Measurements from ENCODE around the gene LPCAT2.

Gene LPCAT2

GRCh38 chr16:55482056-55482455 lies 26.8 kb upstream of the LPCAT2 start:
- Histone ChIP-seq H3K79me2 (ENCODE audit: insufficient read depth, low read depth) (no peaks in the 10 kb centered on the region), H3K27me3 (ENCODE audit: insufficient read depth, low read depth) (no peaks in the 10 kb centered on the region), H3K27ac (no peak overlapping the region), H2AFZ (ENCODE audit: low read depth) (no peak overlapping the region), H3K36me3 (ENCODE audit: insufficient read depth) (no peaks in the 10 kb centered on the region), H4K20me1 (ENCODE audit: insufficient read depth) (no peaks in the 10 kb centered on the region), H3K4me3 (IDR thresholded peaks at IDR 0.05; ENCODE audit: insufficient read depth, low read depth, low read length) (no peak overlapping the region), H3K4me2 (no peak overlapping the region), H3K9ac (no peak overlapping the region), H3K4me1 (ENCODE audit: low read depth, poor library complexity, severe bottlenecking) (no peaks in the 10 kb centered on the region)
- TF ChIP-seq, protein P1, sequence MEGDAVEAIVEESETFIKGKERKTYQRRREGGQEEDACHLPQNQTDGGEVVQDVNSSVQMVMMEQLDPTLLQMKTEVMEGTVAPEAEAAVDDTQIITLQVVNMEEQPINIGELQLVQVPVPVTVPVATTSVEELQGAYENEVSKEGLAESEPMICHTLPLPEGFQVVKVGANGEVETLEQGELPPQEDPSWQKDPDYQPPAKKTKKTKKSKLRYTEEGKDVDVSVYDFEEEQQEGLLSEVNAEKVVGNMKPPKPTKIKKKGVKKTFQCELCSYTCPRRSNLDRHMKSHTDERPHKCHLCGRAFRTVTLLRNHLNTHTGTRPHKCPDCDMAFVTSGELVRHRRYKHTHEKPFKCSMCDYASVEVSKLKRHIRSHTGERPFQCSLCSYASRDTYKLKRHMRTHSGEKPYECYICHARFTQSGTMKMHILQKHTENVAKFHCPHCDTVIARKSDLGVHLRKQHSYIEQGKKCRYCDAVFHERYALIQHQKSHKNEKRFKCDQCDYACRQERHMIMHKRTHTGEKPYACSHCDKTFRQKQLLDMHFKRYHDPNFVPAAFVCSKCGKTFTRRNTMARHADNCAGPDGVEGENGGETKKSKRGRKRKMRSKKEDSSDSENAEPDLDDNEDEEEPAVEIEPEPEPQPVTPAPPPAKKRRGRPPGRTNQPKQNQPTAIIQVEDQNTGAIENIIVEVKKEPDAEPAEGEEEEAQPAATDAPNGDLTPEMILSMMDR (conservative IDR thresholded peaks at IDR 0.05; ENCODE audit: low read depth, low read length), result no peak

GRCh38 chr16:55487048-55487803 lies 21.6 kb upstream of the LPCAT2 start:
- no peak overlapping the region for H3K27ac ChIP-seq
- TF ChIP-seq, protein P1 (conservative IDR thresholded peaks at IDR 0.05; ENCODE audit: low read depth, low read length), result no peak
- no peaks in the 10 kb centered on the region for H4K20me1 ChIP-seq (ENCODE audit: insufficient read depth)
- H3K4me1 ChIP-seq (ENCODE audit: low read depth, poor library complexity, severe bottlenecking), result no peaks in the 10 kb centered on the region
- H3K4me2 ChIP-seq, result no peak overlapping the region
- no peak overlapping the region for H3K9ac ChIP-seq
- no peaks in the 10 kb centered on the region for H3K79me2 ChIP-seq (ENCODE audit: insufficient read depth, low read depth)
- H3K4me3 ChIP-seq (IDR thresholded peaks at IDR 0.05; ENCODE audit: insufficient read depth, low read depth, low read length), result no peak overlapping the region
- H2AFZ ChIP-seq (ENCODE audit: low read depth), result no peak overlapping the region
- no peaks in the 10 kb centered on the region for H3K27me3 ChIP-seq (ENCODE audit: insufficient read depth, low read depth)
- H3K36me3 ChIP-seq (ENCODE audit: insufficient read depth), result no peaks in the 10 kb centered on the region

DNA sequence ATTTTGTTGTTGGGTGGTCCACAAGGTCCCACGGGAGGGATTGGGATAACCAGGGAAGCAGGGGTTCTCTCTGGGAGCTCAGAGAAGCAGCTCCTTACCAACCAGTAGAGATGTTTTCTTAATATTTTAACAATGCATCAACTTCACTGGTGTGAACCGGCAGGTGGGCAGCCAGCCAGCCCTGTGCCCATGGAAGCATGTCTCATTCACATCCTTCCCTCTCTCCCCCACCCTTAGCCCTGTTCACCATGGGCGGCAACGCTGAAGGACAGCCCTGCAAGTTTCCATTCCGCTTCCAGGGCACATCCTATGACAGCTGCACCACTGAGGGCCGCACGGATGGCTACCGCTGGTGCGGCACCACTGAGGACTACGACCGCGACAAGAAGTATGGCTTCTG lies 20.6 kb upstream of the LPCAT2 start:
- no peaks in the 10 kb centered on the region for H3K27me3 ChIP-seq (ENCODE audit: insufficient read depth, low read depth)
- H4K20me1 ChIP-seq (ENCODE audit: insufficient read depth), result no peaks in the 10 kb centered on the region
- H3K27ac ChIP-seq, result no peak overlapping the region
- no peaks in the 10 kb centered on the region for H3K4me1 ChIP-seq (ENCODE audit: low read depth, poor library complexity, severe bottlenecking)
- no peak overlapping the region for H2AFZ ChIP-seq (ENCODE audit: low read depth)
- no peak overlapping the region for H3K4me3 ChIP-seq (IDR thresholded peaks at IDR 0.05; ENCODE audit: insufficient read depth, low read depth, low read length)
- H3K4me2 ChIP-seq, result no peak overlapping the region
- no peaks in the 10 kb centered on the region for H3K79me2 ChIP-seq (ENCODE audit: insufficient read depth, low read depth)
- H3K9ac ChIP-seq, result no peak overlapping the region
- TF ChIP-seq, protein P1 (conservative IDR thresholded peaks at IDR 0.05; ENCODE audit: low read depth, low read length), result no peak
- H3K36me3 ChIP-seq (ENCODE audit: insufficient read depth), result no peaks in the 10 kb centered on the region

DNA sequence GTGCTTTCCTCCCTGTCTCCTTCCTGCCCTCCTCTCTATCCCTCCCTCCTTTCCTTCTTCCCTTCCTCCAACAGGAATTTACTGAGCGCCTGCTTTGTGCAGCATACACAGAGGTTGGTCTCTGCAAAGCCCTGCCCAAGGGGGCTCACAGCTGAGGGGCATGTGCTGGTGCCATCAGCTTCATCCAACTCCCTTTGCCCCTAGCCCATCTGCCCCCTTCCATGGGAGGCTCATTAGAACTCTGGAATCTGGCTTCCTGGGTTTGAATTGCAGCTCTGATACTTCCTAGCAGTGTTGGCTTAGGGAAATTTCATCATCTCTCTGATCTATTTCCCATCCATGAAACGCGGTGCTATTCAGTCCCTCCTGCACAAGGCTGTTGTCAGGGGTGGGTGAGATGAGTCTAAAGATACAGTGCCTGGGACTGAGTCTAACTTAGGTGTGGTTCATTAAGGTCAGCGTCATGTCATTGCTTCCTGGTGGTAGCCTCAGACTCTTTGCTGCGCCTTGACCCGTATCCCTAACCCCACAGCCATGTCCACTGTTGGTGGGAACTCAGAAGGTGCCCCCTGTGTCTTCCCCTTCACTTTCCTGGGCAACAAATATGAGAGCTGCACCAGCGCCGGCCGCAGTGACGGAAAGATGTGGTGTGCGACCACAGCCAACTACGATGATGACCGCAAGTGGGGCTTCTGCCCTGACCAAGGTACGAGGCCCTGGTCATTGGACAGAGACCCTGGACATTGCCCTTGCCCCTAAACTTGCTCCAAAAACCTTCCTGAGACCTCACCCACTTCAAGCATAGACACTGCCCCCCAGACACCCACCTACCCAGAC lies 19.5 kb upstream of the LPCAT2 start:
- TF ChIP-seq, protein P1 (conservative IDR thresholded peaks at IDR 0.05; ENCODE audit: low read depth, low read length), result no peak
- no peak overlapping the region for H3K4me3 ChIP-seq (IDR thresholded peaks at IDR 0.05; ENCODE audit: insufficient read depth, low read depth, low read length)
- no peaks in the 10 kb centered on the region for H4K20me1 ChIP-seq (ENCODE audit: insufficient read depth)
- no peaks in the 10 kb centered on the region for H3K36me3 ChIP-seq (ENCODE audit: insufficient read depth)
- no peak overlapping the region for H3K9ac ChIP-seq
- no peak overlapping the region for H3K4me2 ChIP-seq
- H3K4me1 ChIP-seq (ENCODE audit: low read depth, poor library complexity, severe bottlenecking), result no peaks in the 10 kb centered on the region
- H3K27ac ChIP-seq, result no peak overlapping the region
- H2AFZ ChIP-seq (ENCODE audit: low read depth), result no peak overlapping the region
- no peaks in the 10 kb centered on the region for H3K79me2 ChIP-seq (ENCODE audit: insufficient read depth, low read depth)
- no peaks in the 10 kb centered on the region for H3K27me3 ChIP-seq (ENCODE audit: insufficient read depth, low read depth)

Measured in KMS-11 (cell line).